ENCODE measurements around the gene PHACTR3. TPM values are rescaled to one million over a fixed set of nuclear protein-coding genes. Genes with fewer than 3 reads are reported as not detected.
"Not testable (repeated sequence)": the region's sequence is repeated elsewhere in the genome, so short reads cannot be mapped to it uniquely, and the experiment has no call there.

PHACTR3 gene
- total RNA-seq, 3 donors from 2014 or later, result 0.11 TPM; not detected in 2

GRCh38 chr20:59614714-59615113 is 10.4 kb downstream of the PHACTR3 start:
- H3K9me3 Mint-ChIP-seq, result no peaks in the 10 kb centered on the region
- H3K4me1 Mint-ChIP-seq (ENCODE audit: low read depth), result no peaks in the 10 kb centered on the region
- no peak for ATAC-seq
- no peaks in the 10 kb centered on the region for H3K36me3 Mint-ChIP-seq (ENCODE audit: insufficient read depth)
- H3K27me3 Mint-ChIP-seq (ENCODE audit: low read depth), result peaks cover 29% of the 10 kb centered on the region
- DNase-seq, result no peak
- H3K4me3 Mint-ChIP-seq, result no peak overlapping the region

DNA sequence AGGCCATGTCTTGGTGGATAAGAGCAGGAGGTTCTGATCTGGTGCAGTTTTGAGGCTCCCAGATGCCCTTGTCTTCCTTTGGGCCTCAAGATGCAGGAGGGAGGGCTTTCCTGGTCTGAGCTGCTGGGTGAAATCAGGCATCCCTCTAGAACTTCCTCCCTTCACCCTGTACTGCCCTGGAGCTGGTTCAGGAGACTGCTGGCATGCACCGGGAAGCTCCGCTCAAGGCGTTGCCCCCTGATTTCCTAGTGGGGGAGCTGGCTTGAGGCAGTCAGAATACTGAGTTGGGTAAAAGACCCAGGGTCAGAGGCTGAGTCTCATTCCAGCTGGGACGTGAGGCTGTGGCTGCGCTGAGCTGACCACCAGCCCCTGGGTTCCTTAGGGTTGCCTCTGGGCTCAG is 12.0 kb downstream of the PHACTR3 start:
- Mint-ChIP-seq H3K4me1 (ENCODE audit: low read depth) (no peaks in the 10 kb centered on the region), H3K9me3 (no peaks in the 10 kb centered on the region), H3K27me3 (ENCODE audit: low read depth) (peaks cover 25% of the 10 kb centered on the region), H3K4me3 (no peak overlapping the region), H3K36me3 (ENCODE audit: insufficient read depth) (no peaks in the 10 kb centered on the region)
- ATAC-seq, result no peak
- DNase-seq, result no peak

- DNase-seq (no peak), ATAC-seq (no peak)
- H3K4me3 Mint-ChIP-seq, result no peak overlapping the region
- no peaks in the 10 kb centered on the region for H3K36me3 Mint-ChIP-seq (ENCODE audit: insufficient read depth)
- H3K27me3 Mint-ChIP-seq (ENCODE audit: low read depth), result peaks cover 22% of the 10 kb centered on the region
- H3K4me1 Mint-ChIP-seq (ENCODE audit: low read depth), result no peaks in the 10 kb centered on the region
- no peaks in the 10 kb centered on the region for H3K9me3 Mint-ChIP-seq
These were observed 12.9 kb downstream of the PHACTR3 start for GRCh38 chr20:59617221-59617620.

DNA sequence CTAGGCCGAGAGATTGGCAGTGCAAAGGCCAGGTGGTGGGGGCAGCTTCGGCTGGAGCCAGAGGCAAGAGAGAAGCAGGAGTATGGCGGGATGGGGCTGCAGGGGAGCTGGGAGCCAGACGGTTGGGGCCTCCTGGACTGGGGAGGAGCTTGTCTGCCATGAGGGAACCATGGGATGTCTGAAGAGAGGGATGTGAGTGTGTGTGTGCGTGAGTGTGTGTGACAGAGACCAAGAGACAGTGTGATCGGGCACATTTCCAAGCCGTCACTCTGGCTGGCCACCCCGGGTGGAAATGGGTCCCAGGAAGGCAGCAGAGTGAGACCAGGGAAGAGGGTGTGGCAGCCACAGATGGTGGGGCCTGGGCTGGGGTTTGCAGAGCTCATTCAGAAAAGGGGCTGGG is 13.8 kb downstream of the PHACTR3 start:
- H3K4me3 Mint-ChIP-seq, result no peak overlapping the region
- no peaks in the 10 kb centered on the region for H3K36me3 Mint-ChIP-seq (ENCODE audit: insufficient read depth)
- peaks cover 22% of the 10 kb centered on the region for H3K27me3 Mint-ChIP-seq (ENCODE audit: low read depth)
- DNase-seq (no peak), ATAC-seq (no peak)
- H3K4me1 Mint-ChIP-seq (ENCODE audit: low read depth), result no peaks in the 10 kb centered on the region
- no peaks in the 10 kb centered on the region for H3K9me3 Mint-ChIP-seq

DNA sequence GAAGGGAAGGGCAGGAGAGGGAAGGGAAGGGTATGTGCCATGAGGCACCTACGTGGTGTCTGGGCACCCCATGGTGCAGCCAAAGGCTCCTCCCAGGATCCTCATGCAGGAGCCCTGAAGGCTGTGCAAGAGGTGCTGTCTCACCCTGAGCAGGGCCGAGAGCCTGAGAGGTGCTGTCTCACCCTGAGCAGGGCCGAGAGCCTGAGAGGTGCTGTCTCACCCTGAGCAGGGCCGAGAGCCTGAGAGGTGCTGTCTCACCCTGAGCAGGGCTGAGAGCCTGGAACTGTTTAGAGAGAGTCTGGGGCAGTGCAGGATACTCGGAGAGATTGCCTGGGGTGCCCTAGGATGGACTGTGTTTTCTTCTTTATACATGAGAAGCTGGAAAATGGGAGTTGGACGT is 14.2 kb downstream of the PHACTR3 start:
- DNase-seq; ATAC-seq; H3K36me3 Mint-ChIP-seq (ENCODE audit: insufficient read depth); H3K9me3 Mint-ChIP-seq; H3K4me3 Mint-ChIP-seq; H3K4me1 Mint-ChIP-seq (ENCODE audit: low read depth): not testable (repeated sequence)
- peaks cover 22% of the 10 kb centered on the region for H3K27me3 Mint-ChIP-seq (ENCODE audit: low read depth)

DNA sequence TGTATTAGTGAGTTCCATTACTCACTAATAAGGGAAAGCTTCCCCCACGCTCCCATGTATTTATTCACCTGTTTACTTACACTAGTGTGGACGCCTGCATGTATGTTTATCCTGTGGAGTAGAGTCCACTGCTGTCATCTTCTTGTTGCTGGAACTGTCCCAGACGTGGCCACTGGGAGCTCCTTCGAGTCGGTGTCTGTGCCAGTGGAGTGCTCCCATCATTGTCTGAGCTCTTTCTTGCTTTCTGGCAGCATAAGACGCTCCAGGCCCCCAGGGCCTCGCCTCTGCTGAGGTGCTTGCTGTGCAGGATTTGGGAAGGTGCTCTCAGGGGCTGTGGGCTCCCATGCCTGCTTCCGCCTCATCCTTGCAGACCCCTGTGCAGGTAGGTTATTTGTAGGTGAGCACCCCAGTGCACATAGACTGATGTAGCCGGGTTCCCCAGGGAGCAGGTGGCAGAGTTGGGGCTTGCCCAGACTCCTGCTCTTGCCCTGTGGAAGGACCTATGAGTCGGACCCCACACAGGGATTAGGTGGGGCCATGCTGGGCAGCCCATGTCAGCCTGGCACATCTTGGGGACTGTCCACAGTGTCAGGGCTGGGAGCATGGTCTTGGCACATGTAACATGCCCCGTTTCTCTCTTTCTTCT is 16.6 kb downstream of the PHACTR3 start:
- no peak for ATAC-seq
- no peak for DNase-seq
- H3K4me1 Mint-ChIP-seq (ENCODE audit: low read depth), result no peaks in the 10 kb centered on the region
- no peak overlapping the region for H3K4me3 Mint-ChIP-seq
- no peaks in the 10 kb centered on the region for H3K9me3 Mint-ChIP-seq
- peaks cover 20% of the 10 kb centered on the region for H3K27me3 Mint-ChIP-seq (ENCODE audit: low read depth)
- H3K36me3 Mint-ChIP-seq (ENCODE audit: insufficient read depth), result no peaks in the 10 kb centered on the region

DNA sequence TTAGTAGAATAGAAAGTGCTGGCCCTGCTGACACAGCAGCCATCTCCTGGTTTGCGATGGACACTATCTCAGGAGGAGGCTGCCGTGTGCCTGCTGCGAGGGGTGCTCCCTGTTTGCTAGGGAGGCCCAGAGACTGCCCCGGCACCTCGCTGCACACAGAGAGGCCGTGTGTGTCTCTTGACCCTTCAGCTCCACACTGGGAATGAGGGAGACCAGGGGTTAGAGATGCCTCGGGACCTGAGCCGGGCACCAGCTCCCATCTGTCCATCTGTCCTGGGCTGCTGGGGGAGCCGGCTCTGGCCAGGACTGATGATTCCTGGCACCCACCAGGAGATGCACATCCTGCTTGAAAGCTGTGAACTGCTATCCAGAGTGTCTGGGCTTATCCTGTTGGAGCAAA is 18.2 kb downstream of the PHACTR3 start:
- no peaks in the 10 kb centered on the region for H3K4me1 Mint-ChIP-seq (ENCODE audit: low read depth)
- no peak for DNase-seq
- H3K27me3 Mint-ChIP-seq (ENCODE audit: low read depth), result peaks cover 13% of the 10 kb centered on the region
- H3K4me3 Mint-ChIP-seq, result no peak overlapping the region
- no peaks in the 10 kb centered on the region for H3K9me3 Mint-ChIP-seq
- no peaks in the 10 kb centered on the region for H3K36me3 Mint-ChIP-seq (ENCODE audit: insufficient read depth)
- no peak for ATAC-seq

- DNase-seq (no peak), ATAC-seq (no peak)
- Mint-ChIP-seq H3K27me3 (ENCODE audit: low read depth) (peaks cover 8% of the 10 kb centered on the region), H3K4me1 (ENCODE audit: low read depth) (no peaks in the 10 kb centered on the region), H3K4me3 (no peak overlapping the region), H3K36me3 (ENCODE audit: insufficient read depth) (no peaks in the 10 kb centered on the region), H3K9me3 (no peaks in the 10 kb centered on the region)
These were observed 18.8 kb downstream of the PHACTR3 start for GRCh38 chr20:59623133-59623532.

DNA sequence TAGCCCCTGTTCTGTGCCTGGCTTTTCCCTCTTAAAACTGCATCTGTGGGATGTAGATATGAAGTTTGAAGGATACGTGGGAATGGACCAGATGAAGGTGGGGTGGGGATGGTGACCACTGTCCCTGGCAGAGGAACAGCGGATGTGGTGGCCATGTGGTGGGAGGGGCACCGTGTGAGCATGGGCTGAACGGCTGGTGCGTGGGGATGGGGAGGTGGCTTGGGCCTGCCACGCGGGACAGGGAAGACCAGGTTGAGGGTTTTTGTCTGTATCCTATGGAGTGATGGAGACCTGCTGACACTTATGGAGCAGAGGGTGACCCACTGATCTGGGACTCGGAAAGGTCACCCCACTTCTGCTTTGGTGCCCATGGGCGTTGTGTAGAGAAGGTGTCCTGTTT is 19.2 kb downstream of the PHACTR3 start:
- Mint-ChIP-seq H3K4me1 (ENCODE audit: low read depth) (no peaks in the 10 kb centered on the region), H3K36me3 (ENCODE audit: insufficient read depth) (no peaks in the 10 kb centered on the region), H3K9me3 (no peaks in the 10 kb centered on the region), H3K27me3 (ENCODE audit: low read depth) (peaks cover 5% of the 10 kb centered on the region), H3K4me3 (no peak overlapping the region)
- ATAC-seq (no peak), DNase-seq (no peak)

DNA sequence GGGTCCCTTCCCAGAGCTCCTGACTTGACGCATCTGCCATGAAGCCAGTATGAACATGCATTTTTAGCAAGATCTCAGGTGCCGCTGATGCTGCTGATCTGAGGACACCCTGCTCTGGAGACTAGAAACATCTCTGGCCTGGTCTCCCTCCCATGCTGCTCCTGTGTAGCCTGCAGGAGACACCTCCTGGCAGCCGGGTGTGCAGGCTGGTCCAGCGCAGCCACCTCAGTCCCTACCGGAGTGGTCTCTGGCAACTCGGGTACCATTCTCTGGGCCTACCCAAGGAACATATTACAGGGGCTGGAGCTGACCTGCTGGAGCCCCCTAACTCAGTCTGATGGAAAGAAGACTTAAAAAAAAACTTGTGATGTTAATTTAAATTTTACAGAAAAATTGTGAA is 20.1 kb downstream of the PHACTR3 start:
- Mint-ChIP-seq H3K9me3 (no peaks in the 10 kb centered on the region), H3K4me3 (no peak overlapping the region), H3K4me1 (ENCODE audit: low read depth) (no peaks in the 10 kb centered on the region), H3K27me3 (ENCODE audit: low read depth) (peaks cover 2% of the 10 kb centered on the region), H3K36me3 (ENCODE audit: insufficient read depth) (no peaks in the 10 kb centered on the region)
- no peak for ATAC-seq
- DNase-seq, result no peak

DNA sequence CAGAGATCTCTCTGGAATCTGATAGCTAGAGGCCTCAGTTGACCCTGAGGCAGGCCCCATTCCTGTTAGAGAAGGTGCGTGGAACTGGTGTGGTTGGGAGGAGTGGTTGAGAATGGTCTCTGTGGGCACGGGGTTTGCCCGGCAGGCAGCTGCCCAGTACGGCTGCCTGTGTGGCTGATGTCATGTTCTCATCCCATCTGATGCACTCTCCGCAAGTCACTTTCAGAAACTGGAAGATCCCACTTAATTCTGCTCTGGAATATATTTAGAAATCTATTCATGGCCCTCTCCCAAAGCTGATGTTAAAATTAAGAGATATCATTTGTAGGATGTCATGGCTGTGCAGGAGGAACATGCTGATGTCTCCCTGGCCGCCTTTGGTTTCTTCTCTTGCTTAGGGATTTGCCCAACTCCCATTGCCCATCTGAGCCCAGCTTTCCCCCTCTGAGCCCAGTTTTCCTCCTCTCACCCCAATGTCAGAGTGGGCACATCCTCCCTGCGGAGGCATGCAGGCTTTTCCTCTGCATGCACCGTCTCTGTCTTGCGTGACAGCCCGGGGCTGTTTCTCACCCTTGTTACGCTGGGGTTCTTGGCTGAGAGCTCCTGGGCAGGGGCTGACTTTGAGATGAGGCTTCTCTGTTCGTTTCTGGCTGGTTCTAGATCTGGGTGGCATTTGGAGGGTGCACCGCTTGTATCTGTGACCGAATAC is 21.0 kb downstream of the PHACTR3 start:
- H3K4me3 Mint-ChIP-seq, result no peak overlapping the region
- no peak for ATAC-seq
- DNase-seq, result no peak
- H3K27me3 Mint-ChIP-seq (ENCODE audit: low read depth), result no peaks in the 10 kb centered on the region
- no peaks in the 10 kb centered on the region for H3K36me3 Mint-ChIP-seq (ENCODE audit: insufficient read depth)
- no peaks in the 10 kb centered on the region for H3K4me1 Mint-ChIP-seq (ENCODE audit: low read depth)
- H3K9me3 Mint-ChIP-seq, result no peaks in the 10 kb centered on the region

- H3K36me3 Mint-ChIP-seq (ENCODE audit: insufficient read depth), result no peaks in the 10 kb centered on the region
- no peak for ATAC-seq
- H3K4me1 Mint-ChIP-seq (ENCODE audit: low read depth), result no peaks in the 10 kb centered on the region
- DNase-seq, result no peak
- H3K4me3 Mint-ChIP-seq, result no peak overlapping the region
- H3K27me3 Mint-ChIP-seq (ENCODE audit: low read depth), result peaks cover 8% of the 10 kb centered on the region
- H3K9me3 Mint-ChIP-seq, result no peaks in the 10 kb centered on the region
These were observed 23.0 kb downstream of the PHACTR3 start for GRCh38 chr20:59627298-59627697.

- DNase-seq, result no peak
- Mint-ChIP-seq H3K4me1 (ENCODE audit: low read depth) (no peaks in the 10 kb centered on the region), H3K9me3 (no peaks in the 10 kb centered on the region), H3K4me3 (no peak overlapping the region), H3K27me3 (ENCODE audit: low read depth) (peaks cover 11% of the 10 kb centered on the region), H3K36me3 (ENCODE audit: insufficient read depth) (no peaks in the 10 kb centered on the region)
- no peak for ATAC-seq
These were observed 23.8 kb downstream of the PHACTR3 start for GRCh38 chr20:59628171-59628570.

DNA sequence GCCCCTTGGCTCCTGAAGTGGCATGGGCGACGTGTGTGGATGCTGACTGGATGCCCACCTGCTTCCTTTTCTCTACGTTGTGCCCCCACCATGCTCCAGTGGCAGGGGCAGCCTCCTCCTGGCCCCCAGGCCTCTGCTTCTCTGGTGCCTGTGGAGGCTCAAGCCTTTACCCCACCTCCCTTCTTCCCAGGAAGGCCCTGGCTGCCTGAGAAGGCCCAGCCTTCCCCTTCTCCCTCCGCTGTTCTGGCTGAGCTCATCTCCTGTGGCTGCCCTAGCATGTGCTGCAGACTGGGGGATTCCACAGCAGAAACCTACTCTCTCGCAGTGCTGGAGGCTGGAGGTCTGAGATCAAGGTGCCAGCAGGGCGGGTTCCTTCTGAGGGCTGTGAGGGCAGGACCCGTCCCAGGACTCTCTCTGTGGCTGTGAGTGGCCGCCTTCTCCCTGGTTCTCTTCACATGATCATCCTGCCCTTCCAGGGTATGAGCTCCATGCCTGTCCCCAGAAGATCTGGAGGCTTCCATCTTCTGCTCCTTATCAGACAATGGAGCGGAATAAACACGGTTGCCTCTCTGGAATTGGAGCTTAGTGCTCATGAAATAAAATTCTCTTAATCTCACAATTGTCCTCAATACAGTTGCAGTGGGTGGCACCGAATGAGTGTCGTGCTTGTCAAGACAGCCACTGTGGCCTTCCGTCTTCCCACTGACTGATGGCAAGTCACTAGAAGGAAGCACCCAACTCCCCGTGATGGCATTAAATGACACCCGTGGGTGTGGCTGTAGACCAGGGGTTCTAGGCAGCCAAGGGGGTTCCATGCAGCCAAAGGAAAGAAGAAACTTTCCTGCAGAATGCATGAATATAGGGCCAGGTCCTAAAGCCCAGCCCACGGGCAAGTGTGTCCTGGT is 25.1 kb downstream of the PHACTR3 start:
- ATAC-seq, result no peak
- H3K36me3 Mint-ChIP-seq (ENCODE audit: insufficient read depth), result no peaks in the 10 kb centered on the region
- H3K27me3 Mint-ChIP-seq (ENCODE audit: low read depth), result peaks cover 11% of the 10 kb centered on the region

More for the DNA sequence above, 25.1 kb downstream of the PHACTR3 start:
- Mint-ChIP-seq H3K4me1 (ENCODE audit: low read depth) (no peaks in the 10 kb centered on the region), H3K4me3 (no peak overlapping the region), H3K9me3 (no peaks in the 10 kb centered on the region)
- no peak for DNase-seq

All from activated T-cell treated with anti-CD3 and anti-CD28 coated beads, Interleukin-2, amount 50 U/mL, for 4 hours (primary cell).